Mammary epithelial cell (primary cell): ENCODE data around the gene LRP8.

ENCODE experiments used
- EZH2 ChIP-seq: IDR thresholded peaks from 2 replicates; pipeline ENCODE4 v1.6.1; 2012; ENCODE audit warnings: low read length, inconsistent platforms, borderline replicate concordance
- TF ChIP-seq, protein P1 (sequence below), 2 donors: IDR thresholded peaks in 1 of 2; conservative IDR thresholded peaks in 1 of 2; 2 replicates each; pipeline ENCODE4 v1.5.1; 2011 to 2012; ENCODE audit warnings: inconsistent platforms in 2 of 2, low read length in 2 of 2, mild to moderate bottlenecking in 2 of 2, control low read depth in 1 of 2, low read depth in 1 of 2; ENCODE audit not compliant: insufficient read depth in 1 of 2; ENCODE audit errors: extremely low read depth in 1 of 2

GRCh38 chr1:53326088-53326597, 1.7 kb downstream of the LRP8 start:
- TF ChIP-seq, protein P1, sequence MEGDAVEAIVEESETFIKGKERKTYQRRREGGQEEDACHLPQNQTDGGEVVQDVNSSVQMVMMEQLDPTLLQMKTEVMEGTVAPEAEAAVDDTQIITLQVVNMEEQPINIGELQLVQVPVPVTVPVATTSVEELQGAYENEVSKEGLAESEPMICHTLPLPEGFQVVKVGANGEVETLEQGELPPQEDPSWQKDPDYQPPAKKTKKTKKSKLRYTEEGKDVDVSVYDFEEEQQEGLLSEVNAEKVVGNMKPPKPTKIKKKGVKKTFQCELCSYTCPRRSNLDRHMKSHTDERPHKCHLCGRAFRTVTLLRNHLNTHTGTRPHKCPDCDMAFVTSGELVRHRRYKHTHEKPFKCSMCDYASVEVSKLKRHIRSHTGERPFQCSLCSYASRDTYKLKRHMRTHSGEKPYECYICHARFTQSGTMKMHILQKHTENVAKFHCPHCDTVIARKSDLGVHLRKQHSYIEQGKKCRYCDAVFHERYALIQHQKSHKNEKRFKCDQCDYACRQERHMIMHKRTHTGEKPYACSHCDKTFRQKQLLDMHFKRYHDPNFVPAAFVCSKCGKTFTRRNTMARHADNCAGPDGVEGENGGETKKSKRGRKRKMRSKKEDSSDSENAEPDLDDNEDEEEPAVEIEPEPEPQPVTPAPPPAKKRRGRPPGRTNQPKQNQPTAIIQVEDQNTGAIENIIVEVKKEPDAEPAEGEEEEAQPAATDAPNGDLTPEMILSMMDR (conservative IDR thresholded peaks at IDR 0.05 in 1 of 2, IDR thresholded peaks at IDR 0.05 in 1 of 2; ENCODE audit: extremely low read depth in 1 of 2, insufficient read depth in 1 of 2, low read depth in 1 of 2, low read length in 2 of 2) = no peak
- TF ChIP-seq EZH2 = no peak
